Urothelium cell line (cell line): ENCODE data around the gene TMEM178A.

Experiments used
- DNase-seq: peaks from one replicate; pipeline ENCODE4 v3.0.0; 2011; ENCODE audit warnings: low spot score, mixed read lengths
- FAIRE-seq: peaks from 2 replicates; lab custom pipeline; 2011; peaks lifted over from hg19 to GRCh38; lab: Jason Lieb, UNC

Gene TMEM178A

GRCh38 chr2:39673018-39673417 is 7.3 kb downstream of the TMEM178A start:
- no peak for DNase-seq
- no peak for FAIRE-seq

GRCh38 chr2:39676342-39676741 is 10.6 kb downstream of the TMEM178A start:
- DNase-seq (no peak), FAIRE-seq (no peak)

GRCh38 chr2:39678170-39678569 is 12.5 kb downstream of the TMEM178A start:
- no peak for FAIRE-seq

GRCh38 chr2:39679805-39680204 is 14.1 kb downstream of the TMEM178A start:
- FAIRE-seq (no peak), DNase-seq (no peak)

More at GRCh38 chr2:39678170-39678569, 12.5 kb downstream of the TMEM178A start:
- no peak for DNase-seq

GRCh38 chr2:39682066-39682692 is 16.5 kb downstream of the TMEM178A start:
- FAIRE-seq = no peak
- no peak for DNase-seq

GRCh38 chr2:39683022-39683699 is 17.4 kb downstream of the TMEM178A start:
- FAIRE-seq = no peak

GRCh38 chr2:39684464-39684863 is 18.7 kb downstream of the TMEM178A start:
- DNase-seq = no peak
- no peak for FAIRE-seq

More at GRCh38 chr2:39683022-39683699, 17.4 kb downstream of the TMEM178A start:
- no peak for DNase-seq

GRCh38 chr2:39685126-39685525 is 19.4 kb downstream of the TMEM178A start:
- DNase-seq (no peak), FAIRE-seq (no peak)

GRCh38 chr2:39686456-39686855 is 20.7 kb downstream of the TMEM178A start:
- no peak for DNase-seq
- FAIRE-seq = peak; percentile 9

GRCh38 chr2:39688181-39688580 is 22.5 kb downstream of the TMEM178A start:
- FAIRE-seq = no peak
- no peak for DNase-seq

GRCh38 chr2:39689272-39689841 is 23.6 kb downstream of the TMEM178A start:
- DNase-seq (no peak), FAIRE-seq (no peak)

- DNase-seq = no peak
- FAIRE-seq = no peak
Observed at GRCh38 chr2:39689876-39690275, 24.2 kb downstream of the TMEM178A start.

- no peak for FAIRE-seq
Observed at GRCh38 chr2:39693245-39693644, 27.5 kb downstream of the TMEM178A start.

GRCh38 chr2:39696101-39696553 is 30.4 kb downstream of the TMEM178A start:
- FAIRE-seq (peak; percentile 20), DNase-seq (peak; percentile 66)

More at GRCh38 chr2:39693245-39693644, 27.5 kb downstream of the TMEM178A start:
- DNase-seq = no peak

- DNase-seq = peak; percentile 30
- FAIRE-seq = no peak
Observed at GRCh38 chr2:39696838-39697237, 31.1 kb downstream of the TMEM178A start.

GRCh38 chr2:39697454-39697853 is 31.7 kb downstream of the TMEM178A start:
- no peak for FAIRE-seq
- no peak for DNase-seq

GRCh38 chr2:39701137-39701536 is 35.4 kb downstream of the TMEM178A start:
- FAIRE-seq (no peak), DNase-seq (no peak)

- FAIRE-seq (no peak), DNase-seq (no peak)
Observed at GRCh38 chr2:39703181-39703872, 37.6 kb downstream of the TMEM178A start.

GRCh38 chr2:39704540-39704939 is 38.8 kb downstream of the TMEM178A start:
- no peak for DNase-seq
- no peak for FAIRE-seq

- FAIRE-seq (peak; percentile 70), DNase-seq (no peak)
Observed at GRCh38 chr2:39705638-39706037, 39.9 kb downstream of the TMEM178A start.

- no peak for FAIRE-seq
- DNase-seq = no peak
Observed at GRCh38 chr2:39706312-39706711, 40.6 kb downstream of the TMEM178A start.
